ENCODE data around the gene FRK.

DNA sequence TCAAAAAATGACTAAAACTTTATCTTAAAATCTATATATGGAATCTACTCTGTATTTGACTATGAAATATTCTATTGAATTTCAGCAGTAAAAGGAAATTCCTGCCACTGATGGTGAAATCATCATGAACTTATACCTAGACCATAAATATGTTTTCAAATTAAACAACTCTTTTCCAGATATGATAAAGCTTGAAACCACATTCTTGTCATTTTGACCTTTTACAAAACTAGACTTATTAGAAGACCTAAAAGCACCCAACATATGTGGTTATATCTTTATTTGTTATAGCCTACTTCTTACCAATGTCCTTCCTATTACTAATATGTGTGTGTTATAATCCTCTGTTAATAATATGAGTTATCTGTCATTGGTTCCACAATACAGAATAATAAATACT, 35.3 kb downstream of the FRK start:
- TF ChIP-seq, protein P1, sequence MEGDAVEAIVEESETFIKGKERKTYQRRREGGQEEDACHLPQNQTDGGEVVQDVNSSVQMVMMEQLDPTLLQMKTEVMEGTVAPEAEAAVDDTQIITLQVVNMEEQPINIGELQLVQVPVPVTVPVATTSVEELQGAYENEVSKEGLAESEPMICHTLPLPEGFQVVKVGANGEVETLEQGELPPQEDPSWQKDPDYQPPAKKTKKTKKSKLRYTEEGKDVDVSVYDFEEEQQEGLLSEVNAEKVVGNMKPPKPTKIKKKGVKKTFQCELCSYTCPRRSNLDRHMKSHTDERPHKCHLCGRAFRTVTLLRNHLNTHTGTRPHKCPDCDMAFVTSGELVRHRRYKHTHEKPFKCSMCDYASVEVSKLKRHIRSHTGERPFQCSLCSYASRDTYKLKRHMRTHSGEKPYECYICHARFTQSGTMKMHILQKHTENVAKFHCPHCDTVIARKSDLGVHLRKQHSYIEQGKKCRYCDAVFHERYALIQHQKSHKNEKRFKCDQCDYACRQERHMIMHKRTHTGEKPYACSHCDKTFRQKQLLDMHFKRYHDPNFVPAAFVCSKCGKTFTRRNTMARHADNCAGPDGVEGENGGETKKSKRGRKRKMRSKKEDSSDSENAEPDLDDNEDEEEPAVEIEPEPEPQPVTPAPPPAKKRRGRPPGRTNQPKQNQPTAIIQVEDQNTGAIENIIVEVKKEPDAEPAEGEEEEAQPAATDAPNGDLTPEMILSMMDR (IDR thresholded peaks at IDR 0.05) = no peak
- TF ChIP-seq POLR2AphosphoS5 (IDR thresholded peaks at IDR 0.05) = no peak
- no peak for TF ChIP-seq EP300 (IDR thresholded peaks at IDR 0.05)
- TF ChIP-seq POLR2A (IDR thresholded peaks at IDR 0.05) = no peak

Measured in sigmoid colon (tissue), 4 donors.